GM18870 (cell line): Measurements from ENCODE around the gene KIF2C.
"Not testable (repeated sequence)": the region's sequence is repeated elsewhere in the genome, so short reads cannot be mapped to it uniquely, and the experiment has no call there.

Experiments used
- ATAC-seq: cut with Tn5 transposase; IDR thresholded peaks from one replicate; pipeline ENCODE4 v1.9.1; 2021; ENCODE audit warnings: moderate library complexity; ENCODE audit not compliant: unreplicated experiment

KIF2C gene

DNA sequence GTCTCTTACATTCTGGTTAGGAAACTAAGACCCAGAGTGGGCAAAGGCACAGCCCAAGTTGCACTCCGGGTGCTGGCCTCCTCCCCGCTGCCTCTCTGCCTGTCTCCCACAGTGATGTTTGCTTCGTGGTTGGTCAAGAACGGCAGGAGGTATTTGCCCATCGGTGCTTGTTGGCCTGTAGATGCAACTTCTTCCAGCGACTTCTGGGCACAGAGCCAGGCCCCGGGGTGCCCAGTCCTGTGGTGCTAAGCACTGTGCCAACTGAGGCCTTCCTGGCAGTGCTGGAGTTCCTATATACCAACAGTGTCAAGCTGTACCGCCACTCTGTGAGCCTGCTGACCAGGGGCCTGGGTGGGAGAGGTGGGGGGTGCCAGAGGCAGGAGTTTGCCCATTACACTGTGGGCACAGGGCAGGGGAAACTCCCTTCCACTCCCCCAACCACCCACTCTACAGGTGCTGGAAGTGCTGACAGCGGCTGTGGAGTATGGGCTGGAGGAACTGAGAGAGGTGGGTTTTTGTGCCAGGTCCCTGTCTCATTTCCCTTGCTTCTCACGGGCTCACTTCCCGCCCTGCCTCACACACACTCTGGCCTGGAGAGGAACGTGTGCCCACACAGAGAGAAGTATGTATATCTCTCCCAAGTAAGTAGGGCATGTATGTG, 70.6 kb downstream of the KIF2C start:
- no peak for ATAC-seq

GRCh38 chr1:44810762-44811105, 71.1 kb downstream of the KIF2C start:
- ATAC-seq: not testable (repeated sequence)

DNA sequence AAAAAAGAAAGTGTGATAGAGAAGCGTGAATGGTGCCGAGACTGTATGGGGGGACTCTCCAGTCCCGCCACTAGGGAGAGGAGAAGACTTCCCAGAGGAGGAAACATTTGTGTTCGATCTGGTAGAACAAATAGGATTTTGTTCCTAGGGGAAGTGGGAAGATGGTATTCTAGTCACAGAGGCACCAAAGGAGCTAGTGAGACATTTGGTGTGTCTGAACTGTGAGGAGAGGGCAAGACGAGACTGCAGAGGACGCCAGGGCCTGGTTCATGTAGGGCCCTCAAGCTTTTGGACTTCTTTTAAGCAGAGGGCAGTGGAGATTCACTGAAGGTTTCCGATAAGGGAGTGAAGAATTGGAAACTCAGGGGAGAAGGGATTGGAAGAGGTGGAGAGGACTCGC, 71.6 kb downstream of the KIF2C start:
- no peak for ATAC-seq

DNA sequence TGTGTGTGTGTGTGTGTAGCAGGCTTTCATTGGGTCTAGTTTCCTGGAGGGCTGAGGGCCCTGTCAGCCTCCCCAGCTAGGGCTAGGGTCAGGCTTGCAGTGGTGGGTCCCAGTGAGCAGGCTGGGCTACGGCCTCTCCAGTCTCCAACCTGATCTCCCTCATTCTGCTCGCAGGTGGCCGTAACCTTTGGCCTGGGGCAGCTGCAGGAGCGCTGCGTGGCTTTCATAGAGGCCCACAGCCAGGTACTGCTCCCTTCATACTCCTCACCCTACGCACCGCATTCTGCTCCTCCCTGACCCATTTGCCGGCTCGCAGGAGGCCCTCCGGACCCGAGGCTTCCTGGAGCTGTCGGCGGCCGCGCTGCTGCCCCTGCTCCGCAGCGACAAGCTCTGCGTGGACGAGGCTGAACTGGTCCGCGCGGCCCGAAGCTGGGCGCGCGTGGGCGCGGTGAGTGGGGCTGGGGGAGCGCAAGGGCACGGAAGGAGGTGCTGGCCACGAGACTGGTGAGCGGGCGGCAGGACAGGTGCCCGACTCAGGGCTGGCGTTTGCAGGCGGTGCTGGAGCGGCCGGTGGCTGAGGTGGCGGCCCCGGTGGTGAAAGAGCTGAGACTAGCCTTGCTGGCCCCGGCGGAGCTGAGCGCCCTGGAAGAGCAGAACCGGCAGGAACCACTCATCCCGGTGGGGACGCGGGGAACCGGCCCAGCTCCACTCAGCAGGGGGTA, 73.3 kb downstream of the KIF2C start:
- ATAC-seq: no peak

DNA sequence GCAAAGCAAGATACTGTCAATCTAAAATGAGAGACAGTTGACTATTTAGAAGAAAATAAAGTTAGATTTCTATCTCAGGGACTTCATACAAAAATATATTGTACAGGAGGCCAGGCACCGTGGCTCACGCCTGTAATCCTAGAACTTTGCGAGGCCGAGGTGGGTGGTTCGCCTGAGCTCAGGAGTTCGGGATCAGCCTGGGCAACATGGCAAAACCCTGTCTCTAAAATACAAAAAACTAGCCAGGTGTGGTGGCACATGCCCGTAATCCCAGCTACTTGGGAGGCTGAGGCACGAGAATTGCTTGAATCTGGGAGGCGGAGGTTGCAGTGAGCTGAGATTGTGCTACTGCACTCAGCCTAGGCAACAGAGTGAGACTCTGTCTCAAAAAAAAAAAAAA, 76.3 kb downstream of the KIF2C start:
- ATAC-seq: not testable (repeated sequence)

GRCh38 chr1:44817307-44817706, 77.7 kb downstream of the KIF2C start:
- ATAC-seq: no peak
